HCT116 (cell line): ENCODE measurements around the gene MPC1. TPM values are rescaled to one million over a fixed set of nuclear protein-coding genes. Genes with fewer than 3 reads are reported as not detected.

Source experiments
- ATAC-seq: fragments of 200-7000 bp; cut with Tn5 transposase; 2 replicates; pipeline ENCODE4 v1.9.1; 2020; ENCODE audit warnings: mild to moderate bottlenecking, moderate library complexity
- BruUV-seq: library from RNA; stranded (reverse); fragments of 400-500 nt; replicated peaks from 2 replicates; lab custom pipeline; 2021; lab: Mats Ljungman, UMichigan
- CTCF ChIA-PET: fragments of 300-600 bp; sonication (Branson Sonifier 250); formaldehyde crosslinking; loops from one replicate; lab custom pipeline; 2021; ENCODE audit warnings: antibody characterized with exemption; lab: Charles Lee
- POLR2A ChIA-PET: fragments of 300-600, 350-600 bp; sonication (Branson Sonifier 250); formaldehyde crosslinking; loops from one replicate; lab custom pipeline; 2021; ENCODE audit warnings: antibody characterized with exemption; lab: Charles Lee
- RAD21 ChIA-PET, 2 experiments: fragments of 300-600 bp; sonication (Branson Sonifier 250); formaldehyde crosslinking; loops; one replicate each; lab custom pipeline; 2023; ENCODE audit warnings: low total read pairs in 2 of 2; ENCODE audit not compliant: uncharacterized antibody in 2 of 2, unreplicated experiment in 2 of 2, low non-redundant PET in 1 of 2; lab: Charles Lee
- DNase-seq: peaks from one replicate; pipeline ENCODE4 v3.0.0-alpha.2; 2010; ENCODE audit warnings: low read depth, low spot score
- H2AFZ ChIP-seq: fragments of 200-600 bp; shearing (Covaris generic), sonication (generic); 2 replicates; pipeline ENCODE4 v1.6.1; 2017; ENCODE audit warnings: low read depth, mixed run types, mixed read lengths, antibody characterized with exemption, low read length; ENCODE audit not compliant: poor library complexity, severe bottlenecking
- H3K27ac ChIP-seq: 2 replicates; pipeline ENCODE4 v1.5.1; 2012; ENCODE audit warnings: low read depth, low read length
- H3K27me3 ChIP-seq: fragments of 200-600 bp; sonication (generic); 2 replicates; pipeline ENCODE4 v1.6.1; 2016; ENCODE audit warnings: mixed run types, low read length, mixed read lengths; ENCODE audit not compliant: insufficient read depth
- H3K36me3 ChIP-seq, 2 experiments: fragments of 200-500 bp in 1 of 2; fragments of 200-600 bp in 1 of 2; sonication (Bioruptor generic) in 1 of 2; sonication (generic) in 1 of 2; 2 replicates each; pipeline versions ENCODE4 v1.5.1 to v1.6.1; 2014 to 2016; ENCODE audit warnings: low read length in 2 of 2, inconsistent platforms in 1 of 2, mixed read lengths in 1 of 2, mixed run types in 1 of 2; ENCODE audit not compliant: insufficient read depth in 2 of 2, control insufficient read depth in 1 of 2
- H3K4me1 ChIP-seq, 2 experiments: fragments of 200-600 bp in 1 of 2; sonication (generic) in 1 of 2; 2 replicates each; pipeline versions ENCODE4 v1.5.1 to v1.6.1; 2012 to 2017; ENCODE audit warnings: low read length in 2 of 2, inconsistent platforms in 1 of 2, mild to moderate bottlenecking in 1 of 2, mixed read lengths in 1 of 2, mixed run types in 1 of 2, moderate library complexity in 1 of 2; ENCODE audit not compliant: insufficient read depth in 2 of 2, control insufficient read depth in 1 of 2
- H3K4me2 ChIP-seq: fragments of 200-600 bp; sonication (generic); 2 replicates; pipeline ENCODE4 v1.6.1; 2017; ENCODE audit warnings: mixed run types, low read length, mixed read lengths
- H3K4me3 ChIP-seq, 2 experiments: fragments of 200-600 bp in 1 of 2; sonication (generic) in 1 of 2; replicated peaks in 1 of 2; 2 replicates each; pipeline ENCODE4 v1.5.1; 2011 to 2016; ENCODE audit warnings: low read length in 2 of 2, control low read depth in 1 of 2, low read depth in 1 of 2, mild to moderate bottlenecking in 1 of 2, mixed read lengths in 1 of 2, mixed run types in 1 of 2
- H3K79me2 ChIP-seq: fragments of 200-600 bp; sonication (generic); 2 replicates; pipeline ENCODE4 v1.6.1; 2017; ENCODE audit warnings: mild to moderate bottlenecking, mixed run types, low read length, moderate library complexity, mixed read lengths; ENCODE audit not compliant: insufficient read depth
- H3K9ac ChIP-seq: fragments of 200-600 bp; sonication (generic); 2 replicates; pipeline ENCODE4 v1.6.1; 2016; ENCODE audit warnings: low read length, mixed read lengths
- H3K9me2 ChIP-seq: fragments of 200-600 bp; sonication (generic), shearing (Covaris generic); 2 replicates; pipeline ENCODE4 v1.6.1; 2017; ENCODE audit warnings: mixed run types, mild to moderate bottlenecking, moderate library complexity; ENCODE audit not compliant: insufficient read depth
- H3K9me3 ChIP-seq, 2 experiments: fragments of 200-500 bp in 1 of 2; fragments of 200-600 bp in 1 of 2; sonication (Bioruptor generic) in 1 of 2; sonication (generic) in 1 of 2; 2 replicates each; pipeline ENCODE4 v1.6.1; 2014 to 2017; ENCODE audit warnings: low read length in 2 of 2, mixed read lengths in 2 of 2, inconsistent platforms in 1 of 2, low read depth in 1 of 2, mild to moderate bottlenecking in 1 of 2, mixed run types in 1 of 2, moderate library complexity in 1 of 2; ENCODE audit not compliant: control insufficient read depth in 1 of 2, insufficient read depth in 1 of 2
- H4K20me1 ChIP-seq: fragments of 200-600 bp; sonication (generic), shearing (Covaris generic); 2 replicates; pipeline ENCODE4 v1.6.1; 2017; ENCODE audit warnings: mixed run types, mild to moderate bottlenecking, moderate library complexity; ENCODE audit not compliant: insufficient read depth
- CTCF ChIP-seq, 3 experiments: fragments of 200-600 bp in 1 of 3; sonication (generic) in 1 of 3; IDR thresholded peaks in 2 of 3; conservative IDR thresholded peaks in 1 of 3; 2 replicates each; pipeline ENCODE4 v1.5.1; 2012 to 2017; ENCODE audit warnings: low read depth in 2 of 3, low read length in 2 of 3, antibody characterized with exemption in 1 of 3, borderline replicate concordance in 1 of 3, control low read depth in 1 of 3, mild to moderate bottlenecking in 1 of 3, mixed read lengths in 1 of 3, mixed run types in 1 of 3, moderate library complexity in 1 of 3; ENCODE audit not compliant: insufficient read depth in 1 of 3
- EGR1 ChIP-seq: IDR thresholded peaks from 2 replicates; pipeline ENCODE4 v1.6.1; 2012; ENCODE audit warnings: low read depth
- POLR2A ChIP-seq: IDR thresholded peaks from 2 replicates; pipeline ENCODE4 v1.7.0; 2011; ENCODE audit warnings: borderline replicate concordance; ENCODE audit not compliant: insufficient read depth, insufficient read length; ENCODE audit errors: extremely low read depth
- ZFX ChIP-seq: fragments of 450-650 bp; IDR thresholded peaks from 2 replicates; pipeline ENCODE4 v1.6.1; 2017
- intact Hi-C: fragments of 100-400 bp; cut with micrococcal nuclease; formaldehyde crosslinking; loops from 2 replicates; pipeline ENCODE4 v1.10.0; 2022
- total RNA-seq: library from RNA; stranded (reverse); gene quantifications from one replicate; pipeline ENCODE4 v1.2.1, GENCODE V29; 2021; ENCODE audit not compliant: unreplicated experiment
- TF ChIP-seq, protein P1 (sequence below): IDR thresholded peaks from 2 replicates; pipeline ENCODE4 v1.6.1; 2012; ENCODE audit warnings: low read depth

The MPC1 gene
- total RNA-seq, 1 experiment from 2014 or later: 15.9 TPM

DNA sequence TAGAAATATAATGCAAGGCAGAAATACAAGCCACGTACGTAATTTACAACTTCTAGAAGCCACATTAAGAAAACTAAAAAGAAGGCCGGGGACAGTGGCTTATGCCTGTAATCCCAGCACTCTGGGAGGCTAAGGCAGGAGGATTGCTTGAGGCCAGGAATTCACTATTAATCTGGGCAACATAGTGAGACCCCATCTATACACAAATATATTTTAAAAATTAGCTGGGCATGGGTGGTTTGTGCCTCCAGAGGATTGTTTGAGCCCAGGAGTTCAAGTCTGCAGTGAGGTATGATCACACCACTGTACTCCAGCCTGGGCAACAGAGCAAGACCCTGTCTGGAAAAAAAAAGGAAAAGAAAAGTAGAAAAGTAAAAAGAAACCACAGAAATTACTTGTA lies 12.3 kb downstream of the MPC1 start:
- ChIA-PET POLR2A (no interaction called here), RAD21 (no interaction called here), CTCF (interaction anchor here (1.7 kb wide), 1 partner anchor 11 kb away, joined by 7 read pairs; no protein-coding TSS in a partner anchor)
- intact Hi-C loops: no loop called here
- TF ChIP-seq POLR2A (no peak), CTCF (IDR thresholded peaks at IDR 0.05 in 2 of 3, conservative IDR thresholded peaks at IDR 0.05 in 1 of 3; ENCODE audit: borderline replicate concordance in 1 of 3, insufficient read depth in 1 of 3, low read depth in 2 of 3, low read length in 2 of 3) (no peak), EGR1 (no peak), ZFX (no peak)
- TF ChIP-seq, protein P1, sequence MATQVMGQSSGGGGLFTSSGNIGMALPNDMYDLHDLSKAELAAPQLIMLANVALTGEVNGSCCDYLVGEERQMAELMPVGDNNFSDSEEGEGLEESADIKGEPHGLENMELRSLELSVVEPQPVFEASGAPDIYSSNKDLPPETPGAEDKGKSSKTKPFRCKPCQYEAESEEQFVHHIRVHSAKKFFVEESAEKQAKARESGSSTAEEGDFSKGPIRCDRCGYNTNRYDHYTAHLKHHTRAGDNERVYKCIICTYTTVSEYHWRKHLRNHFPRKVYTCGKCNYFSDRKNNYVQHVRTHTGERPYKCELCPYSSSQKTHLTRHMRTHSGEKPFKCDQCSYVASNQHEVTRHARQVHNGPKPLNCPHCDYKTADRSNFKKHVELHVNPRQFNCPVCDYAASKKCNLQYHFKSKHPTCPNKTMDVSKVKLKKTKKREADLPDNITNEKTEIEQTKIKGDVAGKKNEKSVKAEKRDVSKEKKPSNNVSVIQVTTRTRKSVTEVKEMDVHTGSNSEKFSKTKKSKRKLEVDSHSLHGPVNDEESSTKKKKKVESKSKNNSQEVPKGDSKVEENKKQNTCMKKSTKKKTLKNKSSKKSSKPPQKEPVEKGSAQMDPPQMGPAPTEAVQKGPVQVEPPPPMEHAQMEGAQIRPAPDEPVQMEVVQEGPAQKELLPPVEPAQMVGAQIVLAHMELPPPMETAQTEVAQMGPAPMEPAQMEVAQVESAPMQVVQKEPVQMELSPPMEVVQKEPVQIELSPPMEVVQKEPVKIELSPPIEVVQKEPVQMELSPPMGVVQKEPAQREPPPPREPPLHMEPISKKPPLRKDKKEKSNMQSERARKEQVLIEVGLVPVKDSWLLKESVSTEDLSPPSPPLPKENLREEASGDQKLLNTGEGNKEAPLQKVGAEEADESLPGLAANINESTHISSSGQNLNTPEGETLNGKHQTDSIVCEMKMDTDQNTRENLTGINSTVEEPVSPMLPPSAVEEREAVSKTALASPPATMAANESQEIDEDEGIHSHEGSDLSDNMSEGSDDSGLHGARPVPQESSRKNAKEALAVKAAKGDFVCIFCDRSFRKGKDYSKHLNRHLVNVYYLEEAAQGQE: no peak
- Histone ChIP-seq H2AFZ (no peak overlapping the region), H3K4me2 (no peak overlapping the region), H4K20me1 (no peaks in the 10 kb centered on the region), H3K9me2 (no peaks in the 10 kb centered on the region), H3K9ac (no peak overlapping the region), H3K4me3 (no peak overlapping the region), H3K27ac (no peak overlapping the region), H3K79me2 (no peaks in the 10 kb centered on the region), H3K4me1 (no peaks in the 10 kb centered on the region), H3K27me3 (no peaks in the 10 kb centered on the region), H3K36me3 (no peaks in the 10 kb centered on the region), H3K9me3 (no peaks in the 10 kb centered on the region)
- no peak for DNase-seq
- no peak for ATAC-seq
- no TSS peak for BruUV-seq
